HG02973 (cell line): ENCODE results near the gene EIF2S1.

Experiments
- ATAC-seq: cut with Tn5 transposase; IDR thresholded peaks from one replicate; pipeline ENCODE4 v1.9.1; 2021; ENCODE audit warnings: moderate library complexity; ENCODE audit not compliant: unreplicated experiment

The EIF2S1 gene

DNA sequence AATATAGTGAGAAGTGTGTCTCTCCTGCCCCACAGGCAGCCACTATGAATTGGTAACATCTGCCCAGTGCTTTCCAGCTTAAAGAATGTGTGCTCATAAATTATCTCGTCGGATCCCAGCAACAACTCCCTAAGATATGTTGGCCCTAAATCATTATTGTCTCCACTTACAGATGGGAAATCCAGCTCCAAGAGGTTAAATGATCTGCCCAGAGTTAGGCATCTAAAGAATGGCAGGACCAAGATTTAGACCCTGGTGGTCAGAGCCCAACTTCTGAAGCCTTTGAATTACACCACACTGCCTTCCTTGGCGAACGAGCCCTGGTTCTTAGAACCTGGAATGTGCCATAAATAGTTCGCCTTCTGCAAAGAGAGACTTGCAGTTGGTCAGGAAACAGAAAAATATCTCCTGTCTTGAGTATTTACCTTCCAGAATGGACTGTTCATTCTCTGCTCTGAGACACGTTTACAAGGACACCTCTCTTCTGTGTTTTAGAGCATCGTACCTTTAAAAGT, 72.0 kb downstream of the EIF2S1 start:
- ATAC-seq, result no peak

- ATAC-seq, result no peak
Observed at GRCh38 chr14:67435603-67436002, 75.5 kb downstream of the EIF2S1 start.
